Measurements from ENCODE around the gene ITGA8.
"Not testable (repeated sequence)": the region's sequence is repeated elsewhere in the genome, so short reads cannot be mapped to it uniquely, and the experiment has no call there.

ITGA8 gene

DNA sequence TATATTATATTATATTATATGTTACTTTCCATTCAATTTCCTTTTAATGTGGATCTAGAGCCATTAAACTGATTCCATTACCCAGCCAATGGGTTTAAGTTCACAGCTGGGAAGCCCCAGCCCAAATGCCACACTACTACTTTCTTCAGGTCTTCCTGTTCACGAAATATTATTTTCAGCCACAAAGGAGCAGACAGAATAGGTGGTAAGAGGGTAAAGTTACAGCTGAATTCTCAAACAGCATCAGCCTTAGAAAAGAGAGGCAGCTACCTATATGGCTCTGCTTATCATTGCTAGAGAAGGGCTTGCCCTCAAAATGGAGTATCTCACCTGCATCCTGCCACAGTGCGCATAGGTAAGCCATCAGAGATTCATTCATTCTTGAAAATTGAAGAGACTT lies 128.3 kb downstream of the ITGA8 start:
- no peak overlapping the region for H3K4me3 Mint-ChIP-seq
- no peaks in the 10 kb centered on the region for H3K36me3 Mint-ChIP-seq (ENCODE audit: low read depth)
- no peaks in the 10 kb centered on the region for H3K9me3 Mint-ChIP-seq
- peaks cover 8% of the 10 kb centered on the region for H3K27me3 Mint-ChIP-seq
- no peak overlapping the region for H3K27ac Mint-ChIP-seq
- no peak for DNase-seq
- no peaks in the 10 kb centered on the region for H3K4me1 Mint-ChIP-seq (ENCODE audit: low read depth)

DNA sequence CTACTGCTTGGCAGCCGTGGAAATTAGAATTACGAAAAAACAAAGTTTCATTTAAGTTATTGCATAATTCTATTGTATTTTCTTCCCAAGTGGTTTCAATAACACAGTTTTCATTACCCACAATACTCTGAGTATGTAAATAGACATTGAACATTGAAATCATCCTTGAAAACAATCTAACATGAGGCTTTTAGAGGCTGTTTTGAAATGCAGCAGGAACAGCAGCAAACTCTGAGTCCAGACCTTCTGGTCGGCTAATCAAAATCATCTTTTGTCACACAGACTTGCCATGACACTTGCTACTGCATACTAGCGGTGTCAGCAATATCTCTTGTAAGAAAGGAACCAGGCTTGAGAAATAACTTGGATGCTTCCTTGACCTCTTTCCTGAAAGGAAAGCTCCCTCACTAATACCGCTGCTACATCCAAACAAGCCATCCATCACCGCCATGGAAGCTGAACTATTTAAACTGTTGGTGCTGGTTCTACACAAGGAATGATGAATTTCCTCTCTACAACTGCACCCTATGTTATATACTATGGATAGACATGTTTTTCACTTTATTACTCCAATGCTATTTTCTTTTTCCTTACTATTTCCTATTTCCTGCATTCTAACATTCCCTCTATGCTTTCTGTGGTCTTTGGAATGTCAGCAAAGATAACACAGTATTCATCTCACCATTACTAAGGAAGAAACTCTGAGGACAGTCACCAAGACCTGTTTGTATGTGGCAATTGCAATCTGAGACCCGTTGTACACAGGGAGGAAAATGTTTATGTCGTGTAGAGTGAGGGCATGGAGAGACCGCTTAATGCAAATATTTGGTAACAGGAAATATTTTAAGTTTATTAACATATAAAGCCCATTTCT lies 130.8 kb downstream of the ITGA8 start:
- DNase-seq: no peak
- Mint-ChIP-seq H3K4me3 (no peak overlapping the region), H3K4me1 (ENCODE audit: low read depth) (no peaks in the 10 kb centered on the region), H3K27me3 (peaks cover 8% of the 10 kb centered on the region), H3K36me3 (ENCODE audit: low read depth) (no peaks in the 10 kb centered on the region), H3K9me3 (no peaks in the 10 kb centered on the region), H3K27ac (no peak overlapping the region)

DNA sequence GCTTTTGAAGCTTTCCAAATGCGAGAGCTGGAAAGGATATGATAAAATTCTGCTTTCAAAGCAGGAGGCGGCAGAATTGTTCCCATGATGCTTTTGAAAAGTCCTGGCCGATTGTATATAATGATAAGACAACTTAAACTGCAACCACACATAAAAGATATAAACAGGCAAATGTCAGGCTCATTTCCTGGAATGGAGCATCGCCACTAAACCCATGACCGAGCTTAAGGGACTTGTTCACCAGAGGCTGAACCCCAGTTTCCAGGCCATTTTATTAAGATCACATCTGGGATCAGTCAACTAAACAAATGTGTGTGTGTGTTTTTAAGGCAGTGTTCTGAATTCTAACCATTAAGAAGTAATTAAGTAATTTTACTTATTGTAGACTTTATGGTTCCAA lies 131.6 kb downstream of the ITGA8 start:
- Mint-ChIP-seq H3K27ac (no peak overlapping the region), H3K4me1 (ENCODE audit: low read depth) (no peaks in the 10 kb centered on the region), H3K9me3 (no peaks in the 10 kb centered on the region), H3K36me3 (ENCODE audit: low read depth) (no peaks in the 10 kb centered on the region), H3K27me3 (peaks cover 4% of the 10 kb centered on the region), H3K4me3 (no peak overlapping the region)
- no peak for DNase-seq

DNA sequence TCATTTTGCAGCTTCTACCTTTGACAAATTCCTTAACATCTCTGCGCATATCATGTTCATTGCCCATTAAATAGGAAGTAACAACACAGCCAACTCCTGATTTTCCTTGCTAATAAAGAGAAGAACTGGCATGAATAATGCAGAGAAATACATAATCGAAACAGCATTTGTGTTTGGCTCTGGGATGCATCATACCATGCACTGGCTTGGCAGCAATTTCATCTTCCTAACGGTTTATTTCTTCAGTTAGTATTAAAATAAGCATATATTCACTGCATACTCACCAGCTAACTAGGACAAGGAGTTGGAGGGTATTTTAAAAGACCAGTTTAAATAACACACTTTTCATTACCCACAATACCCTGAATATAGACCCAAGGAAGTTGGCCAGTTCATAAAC lies 132.5 kb downstream of the ITGA8 start:
- Mint-ChIP-seq H3K9me3 (peaks cover 6% of the 10 kb centered on the region), H3K4me3 (no peak overlapping the region), H3K27ac (no peak overlapping the region), H3K27me3 (peaks cover 8% of the 10 kb centered on the region), H3K36me3 (ENCODE audit: low read depth) (no peaks in the 10 kb centered on the region), H3K4me1 (ENCODE audit: low read depth) (no peaks in the 10 kb centered on the region)
- DNase-seq: no peak

DNA sequence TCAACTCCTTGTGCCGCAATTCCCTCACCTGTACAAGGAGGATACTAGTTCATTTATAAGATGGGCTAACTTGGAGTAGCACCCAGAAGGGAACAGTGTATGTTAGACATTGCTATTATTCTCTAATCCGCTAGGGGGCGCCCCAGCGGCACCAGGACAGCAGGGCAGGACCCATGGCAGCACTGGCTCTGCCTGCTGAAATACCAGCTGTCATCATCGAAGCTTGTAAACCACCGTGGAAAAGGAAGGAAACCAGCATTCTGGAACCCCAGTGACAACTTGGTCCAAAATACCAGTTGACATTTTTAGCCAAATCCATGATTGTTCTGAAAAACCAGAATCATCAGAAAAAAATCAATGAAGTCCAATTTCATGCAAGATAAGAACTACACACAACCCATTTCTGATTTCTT lies 134.4 kb downstream of the ITGA8 start:
- Mint-ChIP-seq H3K27me3 (peaks cover 8% of the 10 kb centered on the region), H3K9me3 (peaks cover 8% of the 10 kb centered on the region), H3K36me3 (ENCODE audit: low read depth) (no peaks in the 10 kb centered on the region), H3K4me3 (no peak overlapping the region), H3K4me1 (ENCODE audit: low read depth) (no peaks in the 10 kb centered on the region), H3K27ac (no peak overlapping the region)
- peak; percentile 41 for DNase-seq

DNA sequence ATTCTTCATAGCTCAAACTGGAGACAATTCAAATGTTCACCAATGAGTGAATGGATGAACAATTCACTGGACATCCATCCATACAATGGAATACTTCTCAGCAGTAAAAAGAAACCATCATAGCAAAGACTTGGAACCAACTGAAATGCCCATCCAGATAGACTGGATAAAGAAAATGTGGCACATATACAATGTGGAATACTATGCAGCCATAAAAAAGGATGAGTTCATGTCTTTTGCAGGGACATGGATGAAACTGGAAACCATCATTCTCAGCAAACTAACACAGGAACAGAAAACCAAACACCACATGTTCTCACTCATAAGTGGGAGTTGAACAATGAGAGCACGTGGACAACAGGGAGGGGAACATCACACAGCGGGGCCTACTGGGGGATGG lies 136.8 kb downstream of the ITGA8 start:
- not testable (repeated sequence) for H3K4me1 Mint-ChIP-seq (ENCODE audit: low read depth); H3K27ac Mint-ChIP-seq; H3K36me3 Mint-ChIP-seq (ENCODE audit: low read depth); H3K4me3 Mint-ChIP-seq; H3K9me3 Mint-ChIP-seq; DNase-seq; H3K27me3 Mint-ChIP-seq

DNA sequence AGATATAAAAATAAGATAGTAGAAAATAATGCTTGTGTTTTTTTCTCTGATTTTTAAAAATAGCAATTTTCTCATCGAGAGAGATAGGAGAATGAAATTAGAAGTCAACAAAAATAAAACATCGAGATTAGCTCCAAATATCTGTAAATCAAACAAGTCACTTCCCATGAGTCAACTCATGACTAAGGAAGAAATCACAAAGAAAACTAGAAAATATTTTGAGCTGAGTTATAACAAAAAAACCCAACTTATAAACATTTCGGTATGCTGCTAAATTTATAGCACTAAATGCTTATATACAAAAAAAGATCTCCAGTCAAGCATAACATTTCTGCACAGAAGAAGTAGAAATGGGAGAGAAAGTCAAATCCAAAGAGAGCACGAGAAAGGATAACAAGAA lies 140.1 kb downstream of the ITGA8 start:
- Mint-ChIP-seq H3K4me1 (ENCODE audit: low read depth) (no peaks in the 10 kb centered on the region), H3K4me3 (no peak overlapping the region), H3K27ac (no peak overlapping the region), H3K27me3 (peaks cover 7% of the 10 kb centered on the region), H3K9me3 (peaks cover 8% of the 10 kb centered on the region), H3K36me3 (ENCODE audit: low read depth) (no peaks in the 10 kb centered on the region)
- no peak for DNase-seq

DNA sequence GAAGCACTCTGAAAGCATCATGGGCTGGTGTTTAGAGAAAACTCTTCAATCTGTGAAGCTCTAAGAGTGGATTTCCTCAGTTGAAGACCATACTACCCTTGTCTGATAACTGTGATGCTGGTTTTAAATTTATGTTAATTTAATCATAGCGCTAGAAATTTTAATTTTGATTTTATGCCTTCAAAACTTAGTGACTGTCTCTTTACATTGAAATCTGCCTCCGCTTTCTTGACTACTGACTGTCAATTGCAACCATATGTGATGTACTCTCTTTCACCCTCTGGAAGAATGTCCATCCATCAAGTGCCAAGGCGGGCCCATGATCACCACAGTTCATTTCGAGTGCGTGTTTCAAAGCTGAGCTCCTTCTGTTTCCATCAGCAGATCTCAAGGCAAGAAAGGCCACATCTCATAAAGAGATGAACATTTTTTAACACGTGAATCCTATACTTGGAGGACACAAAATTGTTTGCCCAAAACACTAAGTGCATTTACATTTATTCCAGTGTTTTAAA lies 147.1 kb downstream of the ITGA8 start:
- Mint-ChIP-seq H3K27ac (no peak overlapping the region), H3K36me3 (ENCODE audit: low read depth) (no peaks in the 10 kb centered on the region), H3K27me3 (peaks cover 4% of the 10 kb centered on the region), H3K4me3 (no peak overlapping the region), H3K4me1 (ENCODE audit: low read depth) (no peaks in the 10 kb centered on the region), H3K9me3 (no peaks in the 10 kb centered on the region)
- no peak for DNase-seq

DNA sequence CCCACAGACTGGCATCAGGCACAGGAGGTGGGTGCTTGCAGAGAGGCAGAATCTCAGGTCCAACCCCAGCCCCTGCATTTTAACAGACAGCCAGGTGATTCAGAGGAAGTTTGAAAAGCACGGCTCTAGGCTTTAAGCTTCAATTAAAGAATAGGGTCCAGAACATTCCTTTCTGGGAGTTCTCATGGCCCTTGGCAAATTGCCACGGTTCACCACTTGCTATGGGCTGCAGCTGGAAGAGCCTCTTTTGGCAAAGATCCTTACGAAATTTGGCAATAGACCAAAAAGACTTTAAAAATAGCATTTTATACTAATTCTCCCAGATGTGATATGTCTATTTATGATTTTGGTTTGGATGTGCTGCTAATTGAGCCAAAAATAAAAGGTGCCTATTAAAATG lies 148.1 kb downstream of the ITGA8 start:
- H3K9me3 Mint-ChIP-seq: no peaks in the 10 kb centered on the region
- H3K4me3 Mint-ChIP-seq: no peak overlapping the region
- H3K27me3 Mint-ChIP-seq: peaks cover 4% of the 10 kb centered on the region
- no peaks in the 10 kb centered on the region for H3K4me1 Mint-ChIP-seq (ENCODE audit: low read depth)
- H3K36me3 Mint-ChIP-seq (ENCODE audit: low read depth): no peaks in the 10 kb centered on the region
- no peak for DNase-seq
- no peak overlapping the region for H3K27ac Mint-ChIP-seq

DNA sequence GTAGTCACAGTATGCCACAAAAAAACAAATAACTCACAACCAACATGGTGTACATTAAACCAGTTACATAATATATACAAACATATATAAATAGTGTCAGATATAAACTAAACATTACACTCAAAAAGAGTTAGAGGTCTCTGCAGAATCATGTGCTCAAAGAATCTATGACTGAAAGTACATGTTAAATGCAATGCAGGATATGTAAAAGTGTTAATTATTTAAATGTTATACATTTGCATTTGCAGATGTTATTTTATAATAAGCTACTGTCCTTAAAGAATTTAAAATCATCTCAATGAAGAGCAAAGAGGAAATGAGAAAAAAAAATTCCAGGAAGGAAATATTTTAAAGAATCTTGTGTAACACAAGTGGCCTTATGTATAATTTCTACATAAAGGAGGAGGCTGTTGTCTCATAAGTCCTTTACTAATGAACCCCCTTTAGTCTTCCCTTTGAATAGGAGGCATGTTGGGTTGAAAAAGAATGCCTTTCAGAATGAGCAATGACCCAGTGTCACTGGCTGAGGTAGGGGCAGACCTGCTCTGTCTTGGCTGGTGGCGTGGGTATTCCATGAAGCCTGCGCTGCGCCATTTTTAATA lies 148.9 kb downstream of the ITGA8 start:
- Mint-ChIP-seq H3K27me3 (peaks cover 4% of the 10 kb centered on the region), H3K36me3 (ENCODE audit: low read depth) (no peaks in the 10 kb centered on the region), H3K4me3 (no peak overlapping the region), H3K27ac (no peak overlapping the region), H3K9me3 (no peaks in the 10 kb centered on the region), H3K4me1 (ENCODE audit: low read depth) (no peaks in the 10 kb centered on the region)
- no peak for DNase-seq

DNA sequence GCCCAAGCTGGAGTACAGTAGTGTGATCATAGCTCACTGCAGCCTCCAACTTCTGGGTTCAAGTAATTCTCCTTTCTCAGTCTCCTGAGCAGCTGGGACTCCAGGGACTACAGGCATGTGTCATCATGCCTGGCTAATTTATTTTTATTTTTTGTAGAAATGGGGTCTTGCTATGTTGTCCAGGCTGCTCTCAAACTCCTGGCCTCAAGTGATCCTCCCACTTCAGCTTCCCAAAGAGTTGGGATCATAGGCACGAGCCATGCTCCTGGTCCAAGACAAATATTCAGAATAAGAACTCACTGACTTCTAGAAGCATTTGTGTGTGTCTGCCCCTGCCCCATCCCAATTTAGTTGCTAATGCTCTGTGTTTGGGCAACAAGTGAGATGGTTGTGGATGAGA lies 151.8 kb downstream of the ITGA8 start:
- H3K4me1 Mint-ChIP-seq (ENCODE audit: low read depth): no peaks in the 10 kb centered on the region

DNA sequence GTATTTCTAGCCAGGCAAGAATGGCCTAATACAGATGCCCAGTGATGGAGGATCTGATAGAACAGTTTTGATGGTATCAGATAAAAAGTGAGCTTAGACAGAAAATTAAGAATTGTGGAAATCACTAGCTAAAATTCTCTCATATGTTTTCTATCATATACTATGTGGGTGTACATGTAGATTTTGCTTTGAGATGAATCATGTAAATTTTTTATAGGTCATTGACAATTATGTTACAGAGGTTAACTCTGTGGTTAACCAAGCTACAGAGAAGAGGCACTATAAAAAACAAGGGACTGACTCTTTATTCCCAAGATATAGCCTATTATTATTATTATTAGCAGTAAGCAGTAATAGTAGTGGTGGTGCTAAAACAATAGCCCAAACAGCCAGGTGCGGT lies 156.5 kb downstream of the ITGA8 start:
- Mint-ChIP-seq H3K27me3 (peaks cover 10% of the 10 kb centered on the region), H3K36me3 (ENCODE audit: low read depth) (no peaks in the 10 kb centered on the region), H3K4me3 (no peak overlapping the region), H3K9me3 (no peaks in the 10 kb centered on the region), H3K27ac (no peak overlapping the region), H3K4me1 (ENCODE audit: low read depth) (no peaks in the 10 kb centered on the region)
- no peak for DNase-seq

More for the DNA sequence above, 151.8 kb downstream of the ITGA8 start:
- no peak overlapping the region for H3K4me3 Mint-ChIP-seq
- no peaks in the 10 kb centered on the region for H3K36me3 Mint-ChIP-seq (ENCODE audit: low read depth)
- H3K9me3 Mint-ChIP-seq: no peaks in the 10 kb centered on the region
- no peak for DNase-seq
- H3K27me3 Mint-ChIP-seq: peaks cover 7% of the 10 kb centered on the region
- no peak overlapping the region for H3K27ac Mint-ChIP-seq

DNA sequence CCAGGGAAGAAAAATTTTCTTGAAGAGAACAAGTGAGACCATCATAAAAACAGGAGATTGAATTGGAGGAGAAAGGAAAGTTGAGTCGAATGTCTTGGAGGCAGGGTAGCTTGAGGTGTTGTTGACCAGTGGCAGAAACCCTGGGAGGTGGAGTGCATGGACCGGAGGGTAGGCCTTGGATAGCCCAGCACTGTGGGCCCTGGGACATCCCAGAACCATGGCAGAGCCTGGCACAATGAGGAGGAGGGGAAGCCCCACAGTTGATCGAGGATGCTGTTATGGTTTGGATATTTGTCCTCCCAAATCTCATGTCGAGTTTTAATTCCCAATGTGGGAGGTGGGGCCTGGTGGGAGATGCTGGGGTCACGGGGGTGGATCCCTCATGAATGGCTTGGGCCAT lies 157.1 kb downstream of the ITGA8 start:
- Mint-ChIP-seq H3K9me3 (no peaks in the 10 kb centered on the region), H3K27ac (no peak overlapping the region), H3K4me3 (no peak overlapping the region), H3K27me3 (peaks cover 17% of the 10 kb centered on the region), H3K4me1 (ENCODE audit: low read depth) (no peaks in the 10 kb centered on the region), H3K36me3 (ENCODE audit: low read depth) (no peaks in the 10 kb centered on the region)
- DNase-seq: no peak

DNA sequence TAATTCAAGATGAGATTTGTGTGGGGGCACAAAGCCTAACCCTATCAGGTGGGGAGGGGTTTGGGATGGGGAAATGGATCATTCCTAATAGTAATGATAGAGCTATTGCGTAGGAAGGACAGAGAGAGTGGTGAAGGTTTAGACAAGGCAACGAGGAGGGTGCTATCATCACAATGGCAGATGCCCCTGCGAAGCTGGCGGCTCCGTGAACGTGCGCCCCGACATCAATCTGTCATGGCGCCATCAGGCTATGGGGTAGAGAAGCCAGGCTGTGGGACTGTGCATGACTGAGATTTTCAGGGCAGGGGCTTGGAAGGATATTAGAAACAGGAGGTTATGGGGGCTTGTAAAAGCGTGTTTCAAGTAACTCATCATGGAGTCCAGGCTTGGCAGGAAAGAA lies 157.6 kb downstream of the ITGA8 start:
- Mint-ChIP-seq H3K9me3 (no peaks in the 10 kb centered on the region), H3K27ac (no peak overlapping the region), H3K4me3 (no peak overlapping the region)

DNA sequence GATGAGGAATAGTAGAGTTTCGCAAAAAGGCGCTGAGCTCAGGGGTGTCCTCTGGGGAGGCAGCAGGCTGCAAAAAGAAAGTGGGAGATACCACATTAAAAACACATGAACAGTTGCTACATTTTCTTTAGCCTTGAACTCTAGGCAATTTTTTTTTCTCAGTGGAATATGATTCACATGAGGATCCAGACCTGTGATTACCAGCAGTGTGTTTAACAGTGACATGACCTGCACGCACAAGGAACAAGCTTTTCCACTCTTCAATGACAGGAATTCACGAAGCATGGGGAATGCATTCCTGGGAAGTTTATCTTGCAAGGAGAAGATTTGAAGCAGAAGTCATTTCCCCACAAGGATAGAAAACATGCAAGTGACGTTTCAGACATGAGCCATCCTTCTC lies 161.6 kb downstream of the ITGA8 start:
- DNase-seq: no peak
- H3K27me3 Mint-ChIP-seq: peaks cover 21% of the 10 kb centered on the region
- no peak overlapping the region for H3K4me3 Mint-ChIP-seq
- H3K36me3 Mint-ChIP-seq (ENCODE audit: low read depth): no peaks in the 10 kb centered on the region
- H3K4me1 Mint-ChIP-seq (ENCODE audit: low read depth): no peaks in the 10 kb centered on the region
- no peak overlapping the region for H3K27ac Mint-ChIP-seq
- H3K9me3 Mint-ChIP-seq: no peaks in the 10 kb centered on the region

More for the DNA sequence above, 157.6 kb downstream of the ITGA8 start:
- no peaks in the 10 kb centered on the region for H3K4me1 Mint-ChIP-seq (ENCODE audit: low read depth)
- DNase-seq: no peak
- peaks cover 19% of the 10 kb centered on the region for H3K27me3 Mint-ChIP-seq
- H3K36me3 Mint-ChIP-seq (ENCODE audit: low read depth): no peaks in the 10 kb centered on the region

Data from activated T-cell treated with anti-CD3 and anti-CD28 coated beads, Interleukin-2, amount 50 U/mL, for 24 hours (primary cell).